H9 (cell line): ENCODE measurements around the gene GUCY1A1. TPM values are rescaled to one million over a fixed set of nuclear protein-coding genes. Genes with fewer than 3 reads are reported as not detected.

Experiments used
- DNase-seq: peaks from one replicate; pipeline ENCODE4 v3.0.0-alpha.2; 2017
- H2AFZ ChIP-seq: one replicate; pipeline ENCODE4 v1.6.1; 2013; ENCODE audit warnings: mild to moderate bottlenecking, low read length, control low read depth, moderate library complexity
- H2AK5ac ChIP-seq: 2 replicates; pipeline ENCODE4 v1.6.1; 2013; ENCODE audit warnings: low read length, control low read depth, mixed read lengths; ENCODE audit not compliant: insufficient read length
- H2BK120ac ChIP-seq: one replicate; pipeline ENCODE4 v1.6.1; 2013; ENCODE audit warnings: low read depth, mild to moderate bottlenecking, low read length, control low read depth, inconsistent platforms; ENCODE audit not compliant: poor library complexity, severe bottlenecking
- H2BK12ac ChIP-seq: 2 replicates; pipeline ENCODE4 v1.6.1; 2013; ENCODE audit warnings: low read length, control low read depth, mixed read lengths, low read depth; ENCODE audit not compliant: insufficient read length
- H2BK15ac ChIP-seq: 2 replicates; pipeline ENCODE4 v1.6.1; 2013; ENCODE audit warnings: low read depth, low read length, control low read depth
- H2BK20ac ChIP-seq: one replicate; pipeline ENCODE4 v1.6.1; 2013; ENCODE audit warnings: low read depth, mild to moderate bottlenecking, low read length, control low read depth, inconsistent platforms; ENCODE audit not compliant: poor library complexity, severe bottlenecking
- H2BK5ac ChIP-seq: 2 replicates; pipeline ENCODE4 v1.6.1; 2013; ENCODE audit warnings: low read length, control low read depth, mixed read lengths; ENCODE audit not compliant: insufficient read length
- H3K14ac ChIP-seq: 2 replicates; pipeline ENCODE4 v1.6.1; 2013; ENCODE audit warnings: low read length, control low read depth; ENCODE audit not compliant: insufficient read depth
- H3K18ac ChIP-seq: 2 replicates; pipeline ENCODE4 v1.6.1; 2013; ENCODE audit warnings: low read depth, mild to moderate bottlenecking, mixed read lengths, low read length, control low read depth; ENCODE audit not compliant: insufficient read length
- H3K23ac ChIP-seq: 2 replicates; pipeline ENCODE4 v1.6.1; 2013; ENCODE audit warnings: low read length, control low read depth, mixed read lengths, low read depth; ENCODE audit not compliant: insufficient read length
- H3K23me2 ChIP-seq: 2 replicates; pipeline ENCODE4 v1.6.1; 2013; ENCODE audit warnings: low read depth, mild to moderate bottlenecking, mixed read lengths, low read length, control low read depth; ENCODE audit not compliant: insufficient read length, poor library complexity, severe bottlenecking
- H3K27ac ChIP-seq: 2 replicates; pipeline ENCODE4 v1.5.1; 2013; ENCODE audit warnings: low read length, control low read depth, mixed read lengths, low read depth; ENCODE audit not compliant: insufficient read length
- H3K27me3 ChIP-seq: 2 replicates; pipeline ENCODE4 v1.6.1; 2013; ENCODE audit warnings: low read length, control low read depth, inconsistent platforms; ENCODE audit not compliant: insufficient read depth
- H3K4ac ChIP-seq: 2 replicates; pipeline ENCODE4 v1.6.1; 2013; ENCODE audit warnings: low read depth, mild to moderate bottlenecking, control low read depth, inconsistent platforms, low read length, moderate library complexity
- H3K4me1 ChIP-seq: 2 replicates; pipeline ENCODE4 v1.6.1; 2013; ENCODE audit warnings: low read length, control low read depth, inconsistent platforms; ENCODE audit not compliant: insufficient read depth
- H3K4me2 ChIP-seq: 2 replicates; pipeline ENCODE4 v1.6.1; 2013; ENCODE audit warnings: low read length, control low read depth, mixed read lengths; ENCODE audit not compliant: insufficient read length, insufficient read depth
- H3K56ac ChIP-seq: 2 replicates; pipeline ENCODE4 v1.6.1; 2013; ENCODE audit warnings: low read depth, mild to moderate bottlenecking, mixed read lengths, low read length, control low read depth; ENCODE audit not compliant: insufficient read length
- H3K79me1 ChIP-seq: 2 replicates; pipeline ENCODE4 v1.6.1; 2013; ENCODE audit warnings: low read depth, mild to moderate bottlenecking, moderate library complexity, low read length, control low read depth, inconsistent platforms; ENCODE audit not compliant: insufficient read depth, poor library complexity, severe bottlenecking
- H3K79me2 ChIP-seq: 2 replicates; pipeline ENCODE4 v1.6.1; 2013; ENCODE audit warnings: low read length, control low read depth, inconsistent platforms; ENCODE audit not compliant: insufficient read depth
- H3K9ac ChIP-seq: 2 replicates; pipeline ENCODE4 v1.6.1; 2013; ENCODE audit warnings: low read length, control low read depth, mixed read lengths; ENCODE audit not compliant: insufficient read length; ENCODE audit errors: extremely low read depth
- H3K9me3 ChIP-seq: one replicate; pipeline ENCODE4 v1.6.1; 2013; ENCODE audit warnings: low read depth, low read length, inconsistent platforms; ENCODE audit not compliant: control insufficient read depth
- H3T11ph ChIP-seq: one replicate; pipeline ENCODE4 v1.6.1; 2013; ENCODE audit warnings: mild to moderate bottlenecking, low read length, control low read depth, inconsistent platforms
- H4K20me1 ChIP-seq: one replicate; pipeline ENCODE4 v1.6.1; 2013; ENCODE audit not compliant: control insufficient read depth, insufficient read length, insufficient read depth
- H4K5ac ChIP-seq: 2 replicates; pipeline ENCODE4 v1.6.1; 2013; ENCODE audit warnings: low read depth, mild to moderate bottlenecking, mixed read lengths, low read length, control low read depth; ENCODE audit not compliant: insufficient read length
- H4K8ac ChIP-seq: replicated peaks from 2 replicates; pipeline ENCODE4 v1.6.1; 2013; ENCODE audit warnings: low read length, control low read depth, mixed read lengths, low read depth; ENCODE audit not compliant: insufficient read length
- H4K91ac ChIP-seq: 2 replicates; pipeline ENCODE4 v1.6.1; 2013; ENCODE audit warnings: low read depth, mild to moderate bottlenecking, moderate library complexity, mixed read lengths, low read length, control low read depth; ENCODE audit not compliant: insufficient read length
- H3K27ac Mint-ChIP-seq, 3 experiments: 2 replicates in 2 of 3; 3 replicates in 1 of 3; pipeline ENCODE4 v1.8.0; 2020 to 2021; ENCODE audit warnings: mixed read lengths in 3 of 3, mild to moderate bottlenecking in 1 of 3, moderate library complexity in 1 of 3
- H3K27me3 Mint-ChIP-seq: 2 replicates; pipeline ENCODE4 v1.8.0; 2021; ENCODE audit warnings: low read depth, mild to moderate bottlenecking, moderate library complexity, mixed read lengths
- H3K36me3 Mint-ChIP-seq, 3 experiments: 2 replicates in 2 of 3; 3 replicates in 1 of 3; pipeline ENCODE4 v1.8.0; 2020 to 2021; ENCODE audit warnings: low read depth in 3 of 3, mixed read lengths in 3 of 3; ENCODE audit not compliant: insufficient read depth in 1 of 3
- H3K4me1 Mint-ChIP-seq, 2 experiments: 2 replicates each; pipeline ENCODE4 v1.8.0; 2020; ENCODE audit warnings: mixed read lengths in 2 of 2
- H3K4me3 Mint-ChIP-seq, 2 experiments: 2 replicates in 1 of 2; 3 replicates in 1 of 2; pipeline ENCODE4 v1.8.0; 2020 to 2021; ENCODE audit warnings: mild to moderate bottlenecking in 2 of 2, mixed read lengths in 2 of 2, moderate library complexity in 1 of 2
- H3K9me3 Mint-ChIP-seq, 2 experiments: 2 replicates in 1 of 2; 3 replicates in 1 of 2; pipeline ENCODE4 v1.8.0; 2020; ENCODE audit warnings: mild to moderate bottlenecking in 2 of 2, mixed read lengths in 2 of 2, moderate library complexity in 1 of 2
- CTCF ChIP-seq: fragments of 200-600 bp; sonication (generic); conservative IDR thresholded peaks from 3 replicates; pipeline ENCODE4 v1.8.0; 2021; ENCODE audit warnings: antibody characterized with exemption, mild to moderate bottlenecking
- WGBS: extraction: QIAGEN DNeasy Blood & Tissue Kit; methylation state at CpG from one replicate; pipeline ENCODE4 v1.1.7; 2013; ENCODE audit warnings: missing lambda C conversion rate, low lambda C conversion rate, mixed read lengths; ENCODE audit not compliant: insufficient read length; ENCODE audit errors: extremely low coverage; 5-methylcytosine and 5-hydroxymethylcytosine counted together
- total RNA-seq: library from RNA; stranded (reverse); gene quantifications from 2 replicates; pipeline ENCODE4 v1.2.1, GENCODE V29; 2021

GUCY1A1 gene
- total RNA-seq, 1 experiment from 2014 or later: not detected

- no peak overlapping the region for H3K4ac ChIP-seq
- H3K23ac ChIP-seq: no peak overlapping the region
- H3K79me1 ChIP-seq: no peaks in the 10 kb centered on the region
- no peak overlapping the region for H3K27ac Mint-ChIP-seq
- no peak for DNase-seq
- H3K4me2 ChIP-seq: no peak overlapping the region
- no peak overlapping the region for H3K27ac ChIP-seq
- no peak overlapping the region for H3K18ac ChIP-seq
- no peak overlapping the region for H2BK15ac ChIP-seq
- H3K9ac ChIP-seq: no peak overlapping the region
- no peaks in the 10 kb centered on the region for H3K36me3 Mint-ChIP-seq
- H4K5ac ChIP-seq: no peak overlapping the region
- no peak overlapping the region for H2BK120ac ChIP-seq
- peaks cover 6% of the 10 kb centered on the region; the same call in 1 of the 2 replicates for H3K4me1 ChIP-seq
- WGBS: no CpG with 5 or more reads among the region's 5 CpGs
- no peaks in the 10 kb centered on the region for H4K20me1 ChIP-seq
- H3K56ac ChIP-seq: no peak overlapping the region
- no peaks in the 10 kb centered on the region for H3K9me3 Mint-ChIP-seq
- no peak overlapping the region for H2AK5ac ChIP-seq
- no peak overlapping the region for H3T11ph ChIP-seq
- H2BK5ac ChIP-seq: no peak overlapping the region
- H3K14ac ChIP-seq: no peak overlapping the region
- no peaks in the 10 kb centered on the region for H3K23me2 ChIP-seq
- H3K9me3 ChIP-seq: no peaks in the 10 kb centered on the region
- H4K8ac ChIP-seq: no peak overlapping the region
- no peaks in the 10 kb centered on the region for H3K27me3 ChIP-seq
- no peaks in the 10 kb centered on the region for H3K79me2 ChIP-seq
- no peak overlapping the region for H2BK12ac ChIP-seq
- H3K4me3 Mint-ChIP-seq: no peak overlapping the region
- peaks cover 6% of the 10 kb centered on the region for H3K27me3 Mint-ChIP-seq
- TF ChIP-seq CTCF: no peak
- no peak overlapping the region for H2BK20ac ChIP-seq
- no peak overlapping the region for H4K91ac ChIP-seq
- no peak overlapping the region for H2AFZ ChIP-seq
- peaks cover 6 to 9% of the 10 kb centered on the region in 2 experiments for H3K4me1 Mint-ChIP-seq
These were observed 84.9 kb downstream of the GUCY1A1 start for GRCh38 chr4:155751569-155751968.
